AG09319 (cell line): ENCODE results near the gene NAIF1.

ENCODE experiments used
- DNase-seq: peaks from one replicate; pipeline ENCODE4 v3.0.0-alpha.2; 2010; ENCODE audit warnings: low read depth; ENCODE audit errors: extremely low read depth
- CTCF ChIP-seq: IDR thresholded peaks from 2 replicates; pipeline ENCODE4 v1.5.1; 2011; ENCODE audit warnings: low read depth, mild to moderate bottlenecking, inconsistent platforms, low read length, moderate library complexity

The NAIF1 gene

GRCh38 chr9:128068386-128069205, 1.5 kb upstream of the NAIF1 start:
- DNase-seq: no peak

GRCh38 chr9:128067645-128068385, 695 bp upstream of the NAIF1 start, which contains the start of gene SLC25A25:
Gene SLC25A25, plus strand, starts transcription at chr9:128068232. Its CDS starts 88 bp downstream, at chr9:128068320.
- TF ChIP-seq CTCF: no peak
- DNase-seq: peak; percentile 99

More at GRCh38 chr9:128068386-128069205, 1.5 kb upstream of the NAIF1 start:
- TF ChIP-seq CTCF: no peak

GRCh38 chr9:128065907-128066712, 1.0 kb downstream of the NAIF1 start:
- no peak for TF ChIP-seq CTCF
- no peak for DNase-seq

GRCh38 chr9:128062846-128063831, 4.0 kb downstream of the NAIF1 start:
- DNase-seq: no peak
- TF ChIP-seq CTCF: no peak

GRCh38 chr9:128062279-128062678, 4.8 kb downstream of the NAIF1 start:
- no peak for TF ChIP-seq CTCF
- no peak for DNase-seq

GRCh38 chr9:128061275-128061960, 5.7 kb downstream of the NAIF1 start:
- no peak for TF ChIP-seq CTCF
- DNase-seq: no peak
